GM12801 (cell line): ENCODE measurements around the gene VRK1.

ENCODE experiments used
- CTCF ChIP-seq: IDR thresholded peaks from one replicate; pipeline ENCODE4 v1.5.1; 2011; ENCODE audit warnings: control low read depth; ENCODE audit not compliant: insufficient read length; ENCODE audit errors: extremely low read depth

Gene VRK1

GRCh38 chr14:96827290-96827689 lies 30.1 kb downstream of the VRK1 start:
- TF ChIP-seq CTCF: no peak

- no peak for TF ChIP-seq CTCF
Measured at GRCh38 chr14:96829791-96830190, 32.6 kb downstream of the VRK1 start.

GRCh38 chr14:96830946-96831345 lies 33.8 kb downstream of the VRK1 start:
- TF ChIP-seq CTCF: no peak

- TF ChIP-seq CTCF: no peak
Measured at GRCh38 chr14:96832351-96832750, 35.2 kb downstream of the VRK1 start.

GRCh38 chr14:96838449-96838848 lies 41.3 kb downstream of the VRK1 start:
- TF ChIP-seq CTCF: no peak

- no peak for TF ChIP-seq CTCF
Measured at GRCh38 chr14:96839251-96839650, 42.1 kb downstream of the VRK1 start.

- TF ChIP-seq CTCF: no peak
Measured at GRCh38 chr14:96843137-96843536, 46.0 kb downstream of the VRK1 start.
